A172 (cell line): Measurements from ENCODE around the gene CTXN3. TPM values are rescaled to one million over a fixed set of nuclear protein-coding genes. Genes with fewer than 3 reads are reported as not detected.
A peak's percentile ranks its signal among the peaks of the same experiment; 100 is the strongest.

Experiments
- DNase-seq: peaks from one replicate; pipeline ENCODE4 v3.0.0-alpha.2; 2015; ENCODE audit warnings: low spot score
- total RNA-seq: library from RNA; depleted of rRNA; stranded (reverse); fragments of >200 nt; shearing (Covaris generic); gene quantifications from 2 replicates; pipeline ENCODE4 v1.2.3, GENCODE V29; 2014; rRNA removed

CTXN3 gene
- total RNA-seq, 1 experiment from 2014 or later: not detected

DNA sequence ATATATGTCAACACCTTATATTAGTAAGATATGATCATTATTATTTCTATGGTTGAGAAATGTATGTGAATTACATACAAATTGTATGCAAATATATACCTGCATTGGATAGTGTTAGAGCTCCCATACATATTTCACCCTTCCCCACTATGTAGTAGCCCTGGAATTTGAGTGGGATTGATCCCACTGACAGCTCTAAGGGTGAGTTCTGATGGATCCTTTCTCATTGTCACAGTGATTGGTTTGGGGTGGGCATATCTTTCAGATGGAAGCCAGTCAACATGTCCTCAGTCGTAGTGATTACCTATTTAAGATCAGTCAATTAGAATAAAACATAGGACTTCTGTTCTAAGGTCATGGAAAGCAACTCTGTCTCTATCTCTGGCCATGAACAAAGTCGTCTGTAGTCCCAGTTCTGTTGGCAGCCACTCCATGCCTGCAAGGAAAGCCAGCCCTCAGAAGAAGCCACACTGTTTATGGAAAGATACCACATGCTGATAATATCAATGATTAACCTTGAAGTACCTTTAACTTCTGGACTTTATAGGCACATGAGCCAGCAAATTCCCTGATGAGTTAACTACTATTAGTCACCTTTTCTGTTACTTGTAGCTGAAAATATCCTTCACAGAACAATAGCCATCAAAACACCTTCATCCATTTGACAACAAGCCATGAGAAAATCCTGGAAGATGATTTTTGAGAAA is 49.2 kb downstream of the CTXN3 start:
- peak; percentile 86 for DNase-seq

DNA sequence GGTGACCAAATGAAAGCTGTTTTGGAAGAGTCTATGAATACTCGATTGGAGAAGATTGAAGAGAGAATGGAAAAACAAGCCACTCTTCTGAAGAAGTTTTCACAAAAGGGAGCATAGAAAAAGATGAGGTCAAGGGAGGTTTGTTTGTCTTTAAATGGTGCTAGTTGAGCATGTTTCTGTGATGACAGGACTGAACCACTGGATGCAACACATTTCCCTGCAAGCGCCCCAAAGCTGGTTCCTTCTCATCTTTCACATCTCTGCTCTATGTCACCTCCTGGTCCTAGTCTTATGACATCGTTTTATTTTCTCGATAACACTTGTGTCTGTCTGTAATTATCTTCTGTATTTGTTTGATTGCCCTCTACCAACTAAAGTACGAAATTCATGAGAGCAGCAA is 50.5 kb downstream of the CTXN3 start:
- no peak for DNase-seq

DNA sequence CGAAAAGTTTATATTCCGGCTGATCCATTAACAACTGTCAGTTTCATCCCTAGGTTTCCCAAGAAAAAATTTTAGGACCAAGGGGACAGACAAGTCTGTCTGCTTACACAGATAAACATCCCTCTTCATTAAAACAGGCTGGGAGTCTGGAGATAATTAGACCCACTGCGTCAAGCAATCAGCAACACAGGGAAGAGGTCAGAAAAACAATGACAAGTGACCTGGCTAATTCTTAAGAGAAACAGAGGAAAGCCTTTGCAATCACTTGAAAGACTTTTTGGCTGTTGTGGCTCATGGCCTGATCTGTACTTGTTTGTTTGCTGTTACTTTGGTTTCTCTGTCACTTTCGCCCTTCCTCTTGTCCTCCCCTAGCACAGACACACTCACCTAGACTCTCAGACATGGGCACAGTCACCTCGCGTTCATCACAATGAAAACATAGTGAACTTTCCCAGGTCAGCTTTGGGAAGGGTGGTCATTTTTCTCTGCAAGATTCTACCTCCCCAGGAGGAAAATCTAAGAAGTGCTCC is 51.4 kb downstream of the CTXN3 start:
- DNase-seq: no peak

DNA sequence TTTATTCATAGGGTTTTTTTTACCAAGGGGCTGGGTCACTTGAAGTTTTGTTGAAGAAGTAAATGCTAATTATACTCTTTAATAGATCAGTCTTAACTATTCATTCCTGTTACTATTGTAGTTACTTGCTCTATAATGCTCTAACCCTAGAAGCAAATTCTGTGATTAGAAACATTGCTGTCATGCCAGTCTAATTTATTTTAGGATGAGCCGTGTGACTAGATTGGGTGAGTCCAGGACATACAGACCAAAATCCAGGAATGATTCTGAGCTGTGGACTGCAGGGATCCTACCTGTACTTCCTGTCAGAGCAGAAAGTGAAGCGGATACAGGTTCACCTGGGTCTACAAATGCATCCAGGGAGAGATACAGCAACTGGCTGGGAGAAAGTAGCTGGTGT is 53.6 kb downstream of the CTXN3 start:
- no peak for DNase-seq

DNA sequence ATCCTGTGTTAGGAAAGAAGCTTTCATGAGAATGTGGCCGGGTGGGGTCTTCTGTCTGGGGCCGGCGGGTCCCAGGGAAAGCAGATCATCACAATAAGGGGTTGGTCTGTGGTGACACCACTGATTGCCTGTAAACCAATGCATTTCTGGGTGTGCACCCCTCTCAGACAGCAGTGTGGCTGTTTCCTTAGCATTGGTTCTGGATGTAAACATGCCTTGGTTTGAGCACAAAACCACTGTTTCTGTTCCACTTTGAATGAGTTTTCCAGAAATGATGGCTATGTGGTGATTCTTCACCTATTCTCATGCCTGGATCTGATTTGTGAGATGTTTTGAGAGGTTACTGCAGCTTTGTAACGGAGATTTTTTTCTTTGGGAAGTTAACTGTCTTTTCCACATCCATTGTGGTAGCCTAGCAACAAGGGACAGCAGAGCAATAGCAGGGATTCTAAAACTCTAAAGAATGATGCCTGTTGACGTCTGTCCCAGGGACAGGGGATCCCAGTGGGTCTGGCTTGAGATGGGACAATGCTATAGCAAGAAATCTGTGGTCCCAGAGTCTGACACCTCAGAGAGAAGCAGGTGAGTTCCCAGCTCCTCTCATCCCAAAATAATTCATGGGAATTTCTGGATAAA is 54.2 kb downstream of the CTXN3 start, which contains the start of gene CCDC192:
CCDC192 (plus strand) TSS at position 466 of the 636 bp plus-strand sequence; CDS start at position 521, 55 bp downstream.
- no peak for DNase-seq

DNA sequence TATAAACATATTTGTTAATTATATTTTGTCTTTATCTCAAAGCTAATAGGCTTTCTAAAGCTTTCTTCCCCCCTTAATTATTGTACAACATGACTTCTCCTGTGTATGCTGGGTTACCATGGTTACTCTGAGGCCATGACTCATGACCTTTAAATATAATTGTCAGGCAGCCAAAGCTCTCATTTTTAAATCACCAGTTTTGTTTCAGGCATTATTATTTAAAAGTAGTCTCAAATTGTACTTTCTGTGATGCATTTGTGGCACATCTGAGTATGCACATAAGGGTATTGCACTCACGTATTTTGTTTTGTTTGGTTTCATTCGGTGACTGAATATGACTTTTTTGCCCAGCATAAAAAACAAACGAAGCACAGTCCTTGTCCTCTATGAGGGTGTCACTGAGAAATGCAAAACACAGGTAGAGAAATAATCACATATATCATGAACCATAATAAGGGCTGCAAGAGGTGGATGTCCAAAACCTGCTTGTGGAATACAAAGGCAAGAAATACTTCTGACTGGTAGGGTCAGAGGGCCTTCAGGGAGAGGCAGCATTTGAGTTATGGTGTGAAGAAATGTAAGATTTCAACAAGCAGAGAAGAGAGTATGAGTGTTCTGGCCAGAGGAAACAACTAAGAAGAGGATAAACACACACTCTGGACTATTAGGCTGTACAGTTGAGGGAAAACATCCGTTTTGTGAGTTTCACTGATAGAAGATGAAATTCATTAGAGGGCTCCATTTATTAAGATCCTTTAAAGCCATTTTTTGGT is 56.4 kb downstream of the CTXN3 start:
- peak; percentile 60 for DNase-seq

DNA sequence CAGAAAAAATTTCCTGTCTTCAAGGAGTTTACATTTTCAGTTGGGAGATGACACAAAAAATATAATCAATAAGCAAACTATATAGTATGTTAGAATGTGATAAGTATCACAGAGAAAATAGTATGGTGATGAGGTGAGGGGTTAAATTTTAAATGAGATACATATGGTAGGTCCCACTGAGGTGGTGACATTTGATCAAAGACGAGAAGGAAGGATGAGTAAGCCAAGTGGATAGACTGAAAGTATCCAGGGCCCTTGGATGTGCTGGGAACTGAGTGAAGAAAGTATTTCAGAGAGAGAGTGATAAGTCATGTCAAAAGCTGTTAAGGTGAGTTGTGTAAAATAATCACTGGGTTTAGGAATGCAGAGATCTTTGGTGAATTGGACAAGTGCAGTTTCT is 57.8 kb downstream of the CTXN3 start:
- no peak for DNase-seq

DNA sequence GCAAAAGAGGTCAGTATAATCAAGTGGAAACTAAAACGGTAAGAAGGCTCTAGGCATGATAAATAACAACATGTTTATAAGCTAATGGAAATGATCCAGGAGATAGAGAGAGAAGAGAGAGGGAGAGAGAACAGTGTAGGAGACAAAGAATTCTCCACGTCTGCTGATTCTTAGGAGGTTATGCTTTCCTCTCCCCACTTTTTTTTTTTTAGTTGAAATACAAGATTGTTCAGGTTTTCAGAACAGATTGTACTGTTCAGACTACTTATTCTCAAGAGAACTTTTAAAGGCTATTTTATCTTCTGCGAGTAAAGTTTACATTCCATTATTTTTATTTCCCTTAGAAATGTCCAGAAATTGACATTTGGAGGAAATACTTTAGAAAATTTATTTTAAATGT is 58.3 kb downstream of the CTXN3 start:
- no peak for DNase-seq

Other genes with a start within 250 kb of the CTXN3 start
- 39.8 and 66.4 TPM in 2 replicates for gene PRRC1, start 131.4 kb upstream of the CTXN3 start, total RNA-seq
- not detected in 2 replicates for gene CCDC192, start 54.3 kb downstream of the CTXN3 start, total RNA-seq